Transverse colon (tissue), 3 donors: ENCODE data around the gene CYP8B1.

Source experiments
- CTCF ChIP-seq, 5 experiments: fragments of 200-600 bp in 3 of 5; fragments of 450-650 bp in 2 of 5; sonication (generic) in 3 of 5; IDR thresholded peaks; 1 replicate in 2 of 5; 2 replicates in 3 of 5; pipeline ENCODE4 v1.5.1; 2016 to 2017; ENCODE audit warnings: antibody characterized with exemption in 5 of 5, inconsistent platforms in 3 of 5, mild to moderate bottlenecking in 2 of 5, moderate library complexity in 1 of 5
- EP300 ChIP-seq: sonication (generic); formaldehyde crosslinking; IDR thresholded peaks from one replicate; pipeline ENCODE4 v1.6.1; 2017; ENCODE audit warnings: antibody characterized with exemption, low read depth
- POLR2A ChIP-seq: fragments of 450-650 bp; IDR thresholded peaks from one replicate; pipeline ENCODE4 v1.6.1; 2016; ENCODE audit warnings: antibody characterized with exemption, mild to moderate bottlenecking, moderate library complexity

- TF ChIP-seq EP300 (no peak), CTCF (IDR thresholded peaks at IDR 0.05) (no peak), POLR2A (no peak)
Measured at GRCh38 chr3:42850263-42850662, 25.4 kb downstream of the CYP8B1 start.
